HFFc6 (cell line): ENCODE data around the gene NUP85. TPM values are rescaled to one million over a fixed set of nuclear protein-coding genes. Genes with fewer than 3 reads are reported as not detected.

ENCODE experiments used
- total RNA-seq, 6 experiments: library from RNA; stranded (reverse); fragmentation: NEBNext Ultra II Directional; extraction: Animal tissue kit (Norgen Biotek cat#: 25700); gene quantifications; 2 replicates in 1 of 6; 3 replicates in 5 of 6; pipeline ENCODE4 v1.2.3, GENCODE V29; 2021

Gene NUP85
- total RNA-seq, 6 experiments from 2014 or later = 38.0 to 47.8 (median 43.1) TPM

Other genes with a start within 250 kb of the NUP85 start
- under 1 TPM; 0.40 to 0.96 (median 0.56) TPM for gene HID1, start 232.9 kb upstream of the NUP85 start, total RNA-seq
- 10 to 100 TPM; 27.5 to 35.8 (median 30.4) TPM for gene CDR2L, start 218.0 kb upstream of the NUP85 start, total RNA-seq
- 10 to 100 TPM; 39.2 to 50.6 (median 47.8) TPM for gene MRPL58, start 193.0 kb upstream of the NUP85 start, total RNA-seq
- gene ATP5PD, start 158.7 kb upstream of the NUP85 start, total RNA-seq = 100 to 1,000 TPM; 362 to 410 (median 386) TPM
- 10 to 100 TPM; 20.3 to 24.0 (median 21.3) TPM for gene KCTD2, start 158.5 kb upstream of the NUP85 start, total RNA-seq
- 10 to 100 TPM; 13.9 to 25.0 (median 21.1) TPM for gene SLC16A5, start 117.7 kb upstream of the NUP85 start, total RNA-seq
- gene ARMC7, start 95.7 kb upstream of the NUP85 start, total RNA-seq = 10 to 100 TPM in 2 of 6 experiments, 1 to 10 TPM in 4; 9.1 to 11.7 (median 9.6) TPM
- gene NT5C, start 73.9 kb upstream of the NUP85 start, total RNA-seq = 10 to 100 TPM; 30.4 to 41.7 (median 36.3) TPM
- 100 to 1,000 TPM; 236 to 276 (median 265) TPM for gene JPT1, start 51.2 kb upstream of the NUP85 start, total RNA-seq
- 100 to 1,000 TPM; 398 to 555 (median 512) TPM for gene SUMO2, start 22.7 kb upstream of the NUP85 start, total RNA-seq
- gene GGA3, start 55.9 kb downstream of the NUP85 start, total RNA-seq = 10 to 100 TPM; 23.2 to 26.5 (median 24.2) TPM
- 10 to 100 TPM; 58.2 to 64.7 (median 60.2) TPM for gene MRPS7, start 56.2 kb downstream of the NUP85 start, total RNA-seq
- gene MIF4GD, start 65.6 kb downstream of the NUP85 start, total RNA-seq = 10 to 100 TPM in 3 of 6 experiments, 1 to 10 TPM in 3; 8.8 to 10.8 (median 10.0) TPM
- 10 to 100 TPM in 1 of 6 experiments, 1 to 10 TPM in 5; 5.7 to 14.6 (median 7.1) TPM for gene SLC25A19, start 83.8 kb downstream of the NUP85 start, total RNA-seq
- 100 to 1,000 TPM; 104 to 138 (median 116) TPM for gene GRB2, start 200.0 kb downstream of the NUP85 start, total RNA-seq